ENCODE data around the gene CCL19. TPM values are rescaled to one million over a fixed set of nuclear protein-coding genes. Genes with fewer than 3 reads are reported as not detected.

Gene CCL19
- total RNA-seq, 1 experiment from 2014 or later = not detected

- H3K27me3 Mint-ChIP-seq (ENCODE audit: insufficient read depth, unreplicated experiment) = no peaks in the 10 kb centered on the region
- no peak for DNase-seq
- Histone ChIP-seq H3K4me1 (peaks cover 15% of the 10 kb centered on the region), H3K27me3 (replicated peaks; ENCODE audit: control insufficient read depth, insufficient read depth, low read length) (no peaks in the 10 kb centered on the region), H3K36me3 (ENCODE audit: control insufficient read depth, insufficient read depth, low read length) (no peaks in the 10 kb centered on the region), H3K4me3 (ENCODE audit: low read depth, low read length) (no peak overlapping the region), H3K9me3 (no peaks in the 10 kb centered on the region)
- no peaks in the 10 kb centered on the region for H3K9me3 Mint-ChIP-seq (ENCODE audit: unreplicated experiment)
- no peak for TF ChIP-seq CTCF (IDR thresholded peaks at IDR 0.05; ENCODE audit: insufficient read depth in 1 of 2, low read depth in 1 of 2, low read length in 1 of 2, severe bottlenecking in 1 of 2, unreplicated experiment in 1 of 2)
- intact Hi-C loops (cut with micrococcal nuclease; ENCODE audit: unreplicated experiment) = no loop called here
- peak overlapping the region; percentile 56 for H3K27ac Mint-ChIP-seq (ENCODE audit: unreplicated experiment)
- no peaks in the 10 kb centered on the region for H3K36me3 Mint-ChIP-seq (ENCODE audit: insufficient read depth, unreplicated experiment)
- CTCF ChIA-PET = no interaction called here
- H3K4me1 Mint-ChIP-seq (ENCODE audit: low read depth, unreplicated experiment) = peaks cover 28% of the 10 kb centered on the region
- H3K4me3 Mint-ChIP-seq (ENCODE audit: unreplicated experiment) = no peak overlapping the region
- POLR2A ChIA-PET = interaction anchor here (0.5 kb wide), 1 partner anchor 191 kb away, joined by 3 read pairs; no protein-coding TSS in a partner anchor
- no TSS peak for BruUV-seq (replicated peaks)
Observed at GRCh38 chr9:34663303-34663605, 27.8 kb downstream of the CCL19 start.

- no peak for TF ChIP-seq CTCF (IDR thresholded peaks at IDR 0.05; ENCODE audit: insufficient read depth in 1 of 2, low read depth in 1 of 2, low read length in 1 of 2, severe bottlenecking in 1 of 2, unreplicated experiment in 1 of 2)
Observed at GRCh38 chr9:34662526-34663302, 28.4 kb downstream of the CCL19 start, which contains the start of gene CCL27. TSS of gene CCL27 (minus strand) at chr9:34662657. CDS start at chr9:34662633, 24 bp downstream.

GRCh38 chr9:34659592-34660253 lies 31.4 kb downstream of the CCL19 start:
- Mint-ChIP-seq H3K9me3 (ENCODE audit: unreplicated experiment) (no peaks in the 10 kb centered on the region), H3K4me3 (ENCODE audit: unreplicated experiment) (no peak overlapping the region), H3K36me3 (ENCODE audit: insufficient read depth, unreplicated experiment) (no peaks in the 10 kb centered on the region), H3K4me1 (ENCODE audit: low read depth, unreplicated experiment) (peaks cover 19% of the 10 kb centered on the region), H3K27ac (ENCODE audit: unreplicated experiment) (no peak overlapping the region), H3K27me3 (ENCODE audit: insufficient read depth, unreplicated experiment) (no peaks in the 10 kb centered on the region)
- Histone ChIP-seq H3K4me3 (ENCODE audit: low read depth, low read length) (no peak overlapping the region), H3K36me3 (ENCODE audit: control insufficient read depth, insufficient read depth, low read length) (no peaks in the 10 kb centered on the region), H3K27me3 (replicated peaks; ENCODE audit: control insufficient read depth, insufficient read depth, low read length) (no peaks in the 10 kb centered on the region), H3K4me1 (peaks cover 11% of the 10 kb centered on the region), H3K9me3 (no peaks in the 10 kb centered on the region)
- intact Hi-C loops (cut with micrococcal nuclease; ENCODE audit: unreplicated experiment) = loop anchor here (10.0 kb wide), 1 partner anchor 45 kb away; no protein-coding TSS in a partner anchor
- CTCF ChIA-PET = interaction anchor here (2.4 kb wide), 1 partner anchor 13 kb away, joined by 6 read pairs; the partner anchor contains the start of gene GALT
- no peak for DNase-seq
- no TSS peak for BruUV-seq (replicated peaks)
- POLR2A ChIA-PET = no interaction called here
- TF ChIP-seq CTCF (IDR thresholded peaks at IDR 0.05; ENCODE audit: insufficient read depth in 1 of 2, low read depth in 1 of 2, low read length in 1 of 2, severe bottlenecking in 1 of 2, unreplicated experiment in 1 of 2) = no peak

More at GRCh38 chr9:34662526-34663302, 28.4 kb downstream of the CCL19 start, which contains the start of gene CCL27:
- no peak within 1 kb of the TSS for H3K4me3 Mint-ChIP-seq (ENCODE audit: unreplicated experiment)
- no peaks in the 10 kb centered on the region for H3K9me3 Mint-ChIP-seq (ENCODE audit: unreplicated experiment)
- peaks cover 15% of the 10 kb centered on the region for H3K4me1 ChIP-seq
- no peaks in the 10 kb centered on the region for H3K27me3 Mint-ChIP-seq (ENCODE audit: insufficient read depth, unreplicated experiment)
- no peaks in the 10 kb centered on the region for H3K36me3 Mint-ChIP-seq (ENCODE audit: insufficient read depth, unreplicated experiment)
- CTCF ChIA-PET = interaction anchor here (0.7 kb wide), 1 partner anchor 460 kb away, joined by 3 read pairs; no protein-coding TSS in a partner anchor
- no TSS peak for BruUV-seq (replicated peaks)
- H3K36me3 ChIP-seq (ENCODE audit: control insufficient read depth, insufficient read depth, low read length) = no peaks in the 10 kb centered on the region
- no peak for DNase-seq
- POLR2A ChIA-PET = interaction anchor here (0.5 kb wide), 1 partner anchor 190 kb away, joined by 3 read pairs; no protein-coding TSS in a partner anchor
- no peaks in the 10 kb centered on the region for H3K27me3 ChIP-seq (replicated peaks; ENCODE audit: control insufficient read depth, insufficient read depth, low read length)
- H3K9me3 ChIP-seq = no peaks in the 10 kb centered on the region
- peaks cover 28% of the 10 kb centered on the region for H3K4me1 Mint-ChIP-seq (ENCODE audit: low read depth, unreplicated experiment)
- H3K27ac Mint-ChIP-seq (ENCODE audit: unreplicated experiment) = peak within 1 kb of the TSS; percentile 56
- intact Hi-C loops (cut with micrococcal nuclease; ENCODE audit: unreplicated experiment) = no loop called here
- H3K4me3 ChIP-seq (ENCODE audit: low read depth, low read length) = no peak within 1 kb of the TSS

Measured in Caco-2 (cell line).